Mucosa of descending colon (tissue), 3 donors: ENCODE data around the gene ABTB2. TPM values are rescaled to one million over a fixed set of nuclear protein-coding genes. Genes with fewer than 3 reads are reported as not detected.

Source experiments
- ATAC-seq: fragments of 200-7000 bp; cut with Tn5 transposase; one replicate; pipeline ENCODE4 v1.9.1; 2020; ENCODE audit warnings: mild to moderate bottlenecking, moderate library complexity
- DNase-seq, 3 donors: peaks; one replicate each; pipeline ENCODE4 v3.0.0-alpha.2; 2020
- H3K36me3 ChIP-seq: fragments of 200-600 bp; one replicate; pipeline ENCODE4 v1.8.0; 2021; ENCODE audit warnings: low read depth, mild to moderate bottlenecking
- H3K4me1 ChIP-seq: fragments of 200-600 bp; one replicate; pipeline ENCODE4 v1.8.0; 2021; ENCODE audit warnings: low read depth, mild to moderate bottlenecking
- H3K4me3 ChIP-seq: fragments of 200-600 bp; one replicate; pipeline ENCODE4 v1.8.0; 2021; ENCODE audit warnings: mild to moderate bottlenecking
- H3K9me3 ChIP-seq: fragments of 200-600 bp; one replicate; pipeline ENCODE4 v1.8.0; 2021; ENCODE audit warnings: mild to moderate bottlenecking
- CTCF ChIP-seq: fragments of 200-600 bp; IDR thresholded peaks from one replicate; pipeline ENCODE4 v1.8.0; 2022; ENCODE audit warnings: antibody characterized with exemption, mild to moderate bottlenecking
- intact Hi-C, 2 donors: fragments of 100-400 bp; cut with DNase I in 1 of 2; cut with micrococcal nuclease in 1 of 2; formaldehyde crosslinking; loops; one replicate each; pipeline versions ENCODE4 v1.11.0 to v1.11.1; 2022; cut with DNase I, micrococcal nuclease
- total RNA-seq, 3 donors: library from RNA; stranded (reverse); fragmentation: NEBNext Ultra II Directional in 2 of 3; extraction: Animal tissue kit (Norgen Biotek cat#: 25700) in 2 of 3; gene quantifications; one replicate each; pipeline versions ENCODE4 v1.2.1 to v1.2.4, GENCODE V29; 2021 to 2023
- donor health status: DM: no; HTN: no; CAD: no; lungs with moderate emphysema.
- donor health status: DM: no; HTN: no; CAD: no.
- donor health status: DM: no; HTN: yes; CAD: no.

Gene ABTB2
- total RNA-seq, 3 donors from 2014 or later: 12.8 to 16.8 (median 14.3) TPM

- no peak for DNase-seq
- H3K4me3 ChIP-seq: no peak overlapping the region
- no peaks in the 10 kb centered on the region for H3K36me3 ChIP-seq
- H3K4me1 ChIP-seq: peaks cover 12% of the 10 kb centered on the region
- no peaks in the 10 kb centered on the region for H3K9me3 ChIP-seq
- no peak for ATAC-seq
- intact Hi-C loops: no loop called here
- no peak for TF ChIP-seq CTCF
Observed at GRCh38 chr11:34335331-34335730, 22.5 kb downstream of the ABTB2 start.

GRCh38 chr11:34333787-34334186 is 24.0 kb downstream of the ABTB2 start:
- Histone ChIP-seq H3K36me3 (no peaks in the 10 kb centered on the region), H3K9me3 (no peaks in the 10 kb centered on the region), H3K4me3 (no peak overlapping the region), H3K4me1 (peaks cover 12% of the 10 kb centered on the region)
- no peak for TF ChIP-seq CTCF
- intact Hi-C loops: no loop called here
- ATAC-seq (no peak), DNase-seq (no peak)

GRCh38 chr11:34332524-34332923 is 25.3 kb downstream of the ABTB2 start:
- Histone ChIP-seq H3K36me3 (no peaks in the 10 kb centered on the region), H3K4me1 (peaks cover 12% of the 10 kb centered on the region), H3K4me3 (no peak overlapping the region), H3K9me3 (no peaks in the 10 kb centered on the region)
- no peak for DNase-seq
- no peak for ATAC-seq
- intact Hi-C loops: no loop called here
- no peak for TF ChIP-seq CTCF

GRCh38 chr11:34331736-34332135 is 26.1 kb downstream of the ABTB2 start:
- H3K4me3 ChIP-seq: no peak overlapping the region
- ATAC-seq (peak; percentile 86), DNase-seq (no peak)
- intact Hi-C loops: no loop called here
- H3K9me3 ChIP-seq: no peaks in the 10 kb centered on the region
- peaks cover 12% of the 10 kb centered on the region for H3K4me1 ChIP-seq
- TF ChIP-seq CTCF: no peak
- H3K36me3 ChIP-seq: no peaks in the 10 kb centered on the region

- Histone ChIP-seq H3K4me3 (no peak overlapping the region), H3K36me3 (no peaks in the 10 kb centered on the region), H3K9me3 (no peaks in the 10 kb centered on the region), H3K4me1 (peaks cover 12% of the 10 kb centered on the region)
- ATAC-seq (peak; percentile 86), DNase-seq (no peak)
- TF ChIP-seq CTCF: no peak
- intact Hi-C loops: no loop called here
Observed at GRCh38 chr11:34331329-34331728, 26.5 kb downstream of the ABTB2 start.

GRCh38 chr11:34330653-34331052 is 27.2 kb downstream of the ABTB2 start:
- Histone ChIP-seq H3K4me3 (no peak overlapping the region), H3K4me1 (peaks cover 12% of the 10 kb centered on the region), H3K9me3 (no peaks in the 10 kb centered on the region), H3K36me3 (no peaks in the 10 kb centered on the region)
- no peak for TF ChIP-seq CTCF
- ATAC-seq: no peak
- intact Hi-C loops: no loop called here
- no peak for DNase-seq
